GM13977 (cell line): ENCODE measurements around the gene ABHD16A.

Experiments used
- DNase-seq: peaks from one replicate; pipeline ENCODE4 v3.0.0; 2012; ENCODE audit warnings: low spot score
- CTCF ChIP-seq: IDR thresholded peaks from 2 replicates; pipeline ENCODE4 v1.5.1; 2012; ENCODE audit warnings: mild to moderate bottlenecking, control low read depth; ENCODE audit not compliant: insufficient read depth; ENCODE audit errors: extremely low read depth, missing control alignments
- in situ Hi-C: fragments of 300-500 bp; cut with MboI; formaldehyde crosslinking; loops from one replicate; pipeline ENCODE4 v1.12.0; 2022; ENCODE audit warnings: low sequenced_read_pairs, low pct_unique_long_range_greater_than_20kb, mixed read lengths, inconsistent platforms; ENCODE audit not compliant: unreplicated experiment

The ABHD16A gene

GRCh38 chr6:31727034-31727716, 24.1 kb upstream of the ABHD16A start:
- in situ Hi-C loops = no loop called here
- DNase-seq = no peak
- TF ChIP-seq CTCF = no peak

GRCh38 chr6:31725502-31726350, 22.6 kb upstream of the ABHD16A start:
- TF ChIP-seq CTCF = no peak
- DNase-seq = no peak
- in situ Hi-C loops = no loop called here

GRCh38 chr6:31723980-31724691, 21.0 kb upstream of the ABHD16A start:
- in situ Hi-C loops = no loop called here
- DNase-seq = no peak
- no peak for TF ChIP-seq CTCF

- DNase-seq = no peak
- in situ Hi-C loops = no loop called here
- TF ChIP-seq CTCF = no peak
These were observed 20.3 kb upstream of the ABHD16A start, which contains the start of gene MPIG6B for GRCh38 chr6:31723245-31723979. MPIG6B (plus strand) TSS chr6:31723373; CDS start chr6:31723384, 11 bp downstream.

GRCh38 chr6:31722173-31722572, 19.0 kb upstream of the ABHD16A start:
- TF ChIP-seq CTCF = no peak
- in situ Hi-C loops = no loop called here
- no peak for DNase-seq
